HCT116 (cell line): ENCODE measurements around the gene RAB21.

Experiments
- CBX3 ChIP-seq: IDR thresholded peaks from 2 replicates; pipeline ENCODE4 v1.6.1; 2012; ENCODE audit warnings: low read depth
- CEBPB ChIP-seq: IDR thresholded peaks from 2 replicates; pipeline ENCODE4 v1.6.1; 2012; ENCODE audit warnings: low read depth
- CTCF ChIP-seq, 3 experiments: fragments of 200-600 bp in 1 of 3; sonication (generic) in 1 of 3; IDR thresholded peaks in 2 of 3; conservative IDR thresholded peaks in 1 of 3; 2 replicates each; pipeline ENCODE4 v1.5.1; 2012 to 2017; ENCODE audit warnings: low read depth in 2 of 3, low read length in 2 of 3, antibody characterized with exemption in 1 of 3, borderline replicate concordance in 1 of 3, control low read depth in 1 of 3, mild to moderate bottlenecking in 1 of 3, mixed read lengths in 1 of 3, mixed run types in 1 of 3, moderate library complexity in 1 of 3; ENCODE audit not compliant: insufficient read depth in 1 of 3
- EGR1 ChIP-seq: IDR thresholded peaks from 2 replicates; pipeline ENCODE4 v1.6.1; 2012; ENCODE audit warnings: low read depth
- EZH2 ChIP-seq: fragments of 200-600 bp; sonication (generic); IDR thresholded peaks from 2 replicates; pipeline ENCODE4 v1.6.1; 2017; ENCODE audit warnings: antibody characterized with exemption, mixed run types
- JUND ChIP-seq: IDR thresholded peaks from 2 replicates; pipeline ENCODE4 v1.6.1; 2012
- POLR2A ChIP-seq: IDR thresholded peaks from 2 replicates; pipeline ENCODE4 v1.7.0; 2011; ENCODE audit warnings: borderline replicate concordance; ENCODE audit not compliant: insufficient read depth, insufficient read length; ENCODE audit errors: extremely low read depth
- RAD21 ChIP-seq: IDR thresholded peaks from 2 replicates; pipeline ENCODE4 v1.6.1; 2012; ENCODE audit warnings: low read depth, mild to moderate bottlenecking
- SP1 ChIP-seq: IDR thresholded peaks from 2 replicates; pipeline ENCODE4 v1.6.1; 2012; ENCODE audit warnings: low read depth
- TCF7L2 ChIP-seq: IDR thresholded peaks from 2 replicates; pipeline ENCODE4 v1.7.0; 2011; ENCODE audit warnings: borderline replicate concordance, inconsistent platforms; ENCODE audit not compliant: insufficient read depth, insufficient read length; ENCODE audit errors: extremely low read depth
- YY1 ChIP-seq: IDR thresholded peaks from 2 replicates; pipeline ENCODE4 v1.6.1; 2011; ENCODE audit warnings: low read length, low read depth, moderate library complexity, mild to moderate bottlenecking; ENCODE audit not compliant: insufficient replicate concordance; ENCODE audit errors: extremely low read depth
- ZNF274 ChIP-seq: fragments of 200-500 bp; sonication (Bioruptor generic); IDR thresholded peaks from 2 replicates; pipeline ENCODE4 v1.6.1; 2014; ENCODE audit warnings: mild to moderate bottlenecking, low read depth, low read length, inconsistent platforms

DNA sequence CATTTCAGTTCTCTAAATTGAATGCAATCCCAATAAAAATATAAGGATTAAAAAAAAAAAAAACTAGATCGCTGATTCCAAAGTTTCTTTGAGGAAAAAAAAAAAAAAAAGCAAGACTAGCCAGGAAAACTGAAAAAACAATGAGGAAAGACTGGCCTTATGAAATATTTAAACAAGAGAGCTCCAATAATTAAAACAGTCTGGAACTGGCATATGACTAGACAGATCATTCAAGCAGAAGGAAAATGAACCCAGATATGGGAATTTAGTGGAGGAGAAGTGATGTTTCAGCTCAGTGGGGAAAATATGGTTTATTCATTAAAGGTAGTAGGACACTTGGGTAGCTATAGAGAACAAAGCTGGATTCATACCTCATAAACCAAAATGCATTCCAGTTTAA, 42.9 kb downstream of the RAB21 start:
- TF ChIP-seq EZH2 (no peak), CEBPB (no peak), CTCF (IDR thresholded peaks at IDR 0.05 in 2 of 3, conservative IDR thresholded peaks at IDR 0.05 in 1 of 3; ENCODE audit: borderline replicate concordance in 1 of 3, insufficient read depth in 1 of 3, low read depth in 2 of 3, low read length in 2 of 3) (no peak), CBX3 (no peak), YY1 (no peak), EGR1 (no peak), ZNF274 (no peak), SP1 (no peak), TCF7L2 (no peak), JUND (no peak), POLR2A (no peak), RAD21 (no peak)
